Measurements from ENCODE around the gene FAM89B. TPM values are rescaled to one million over a fixed set of nuclear protein-coding genes. Genes with fewer than 3 reads are reported as not detected.

The FAM89B gene
- polyA plus RNA-seq, 1 experiment = 28.8 TPM

DNA sequence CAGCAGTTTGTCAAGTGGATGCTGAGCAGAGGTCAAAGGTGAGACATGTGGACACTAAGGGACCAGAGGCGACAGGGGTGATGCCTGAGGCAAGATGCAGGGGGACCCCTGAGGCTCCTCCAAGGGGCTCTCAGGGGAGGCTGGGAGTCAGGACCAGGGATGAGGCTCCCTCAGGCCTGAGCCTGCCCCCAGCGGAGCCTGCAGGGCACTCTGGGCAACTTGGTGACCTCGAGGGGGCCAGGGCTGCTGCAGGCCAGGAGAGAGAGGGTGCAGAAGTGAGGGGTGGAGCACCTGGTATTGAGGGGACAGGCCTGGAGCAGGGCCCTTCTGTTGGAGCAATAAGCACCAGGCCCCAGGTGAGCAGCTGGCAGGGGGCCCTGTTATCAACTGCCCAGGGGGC lies 9.6 kb downstream of the FAM89B start:
- POLR2A ChIA-PET = no interaction called here
- no peak overlapping the region for H3K27ac ChIP-seq (ENCODE audit: low read depth, low read length)
- DNase-seq (ENCODE audit: low read depth, low spot score) = no peak
- no peak overlapping the region for H3K4me3 ChIP-seq (ENCODE audit: low read depth, low read length)
- TF ChIP-seq, protein P1, sequence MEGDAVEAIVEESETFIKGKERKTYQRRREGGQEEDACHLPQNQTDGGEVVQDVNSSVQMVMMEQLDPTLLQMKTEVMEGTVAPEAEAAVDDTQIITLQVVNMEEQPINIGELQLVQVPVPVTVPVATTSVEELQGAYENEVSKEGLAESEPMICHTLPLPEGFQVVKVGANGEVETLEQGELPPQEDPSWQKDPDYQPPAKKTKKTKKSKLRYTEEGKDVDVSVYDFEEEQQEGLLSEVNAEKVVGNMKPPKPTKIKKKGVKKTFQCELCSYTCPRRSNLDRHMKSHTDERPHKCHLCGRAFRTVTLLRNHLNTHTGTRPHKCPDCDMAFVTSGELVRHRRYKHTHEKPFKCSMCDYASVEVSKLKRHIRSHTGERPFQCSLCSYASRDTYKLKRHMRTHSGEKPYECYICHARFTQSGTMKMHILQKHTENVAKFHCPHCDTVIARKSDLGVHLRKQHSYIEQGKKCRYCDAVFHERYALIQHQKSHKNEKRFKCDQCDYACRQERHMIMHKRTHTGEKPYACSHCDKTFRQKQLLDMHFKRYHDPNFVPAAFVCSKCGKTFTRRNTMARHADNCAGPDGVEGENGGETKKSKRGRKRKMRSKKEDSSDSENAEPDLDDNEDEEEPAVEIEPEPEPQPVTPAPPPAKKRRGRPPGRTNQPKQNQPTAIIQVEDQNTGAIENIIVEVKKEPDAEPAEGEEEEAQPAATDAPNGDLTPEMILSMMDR (IDR thresholded peaks at IDR 0.05; ENCODE audit: low read depth, low read length) = no peak
- no peaks in the 10 kb centered on the region for H3K9me3 ChIP-seq (ENCODE audit: control insufficient read depth, insufficient read depth, low read length)
- no peaks in the 10 kb centered on the region for H3K27me3 ChIP-seq (ENCODE audit: control insufficient read depth, insufficient read depth, low read length)
- CTCF ChIA-PET = interaction anchor here (1.1 kb wide), 1 partner anchor 12 kb away, joined by 4 read pairs; no protein-coding TSS in a partner anchor

DNA sequence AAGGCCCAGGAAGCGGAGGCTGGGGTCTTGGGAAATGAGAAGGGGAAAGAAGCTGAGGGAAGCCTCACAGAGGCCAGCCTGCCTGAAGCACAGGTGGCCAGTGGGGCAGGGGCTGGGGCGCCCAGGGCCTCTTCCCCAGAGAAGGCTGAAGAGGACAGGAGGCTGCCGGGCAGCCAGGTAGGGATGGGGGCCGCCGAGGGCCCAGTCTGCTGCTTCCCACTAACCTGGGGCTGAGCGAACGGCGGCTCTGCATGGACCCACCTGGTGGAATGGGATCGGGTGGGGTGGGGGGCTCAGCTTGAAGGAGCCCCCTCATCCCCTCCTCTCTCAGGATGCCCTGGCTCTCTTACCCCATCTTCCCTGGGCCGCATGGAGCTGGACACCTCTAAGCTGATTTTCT lies 11.3 kb downstream of the FAM89B start:
- no peak overlapping the region for H3K4me3 ChIP-seq (ENCODE audit: low read depth, low read length)
- ChIA-PET POLR2A (interaction anchor here (0.6 kb wide), 2 partner anchors 42 to 73 kb away, joined by 4 read pairs; no protein-coding TSS in a partner anchor), CTCF (interaction anchor here (1.5 kb wide), 1 partner anchor 10 kb away, joined by 9 read pairs; no protein-coding TSS in a partner anchor)
- no peak for DNase-seq (ENCODE audit: low read depth, low spot score)
- H3K27me3 ChIP-seq (ENCODE audit: control insufficient read depth, insufficient read depth, low read length) = no peaks in the 10 kb centered on the region
- TF ChIP-seq, protein P1 (IDR thresholded peaks at IDR 0.05; ENCODE audit: low read depth, low read length) = no peak
- H3K9me3 ChIP-seq (ENCODE audit: control insufficient read depth, insufficient read depth, low read length) = no peaks in the 10 kb centered on the region
- no peak overlapping the region for H3K27ac ChIP-seq (ENCODE audit: low read depth, low read length)

DNA sequence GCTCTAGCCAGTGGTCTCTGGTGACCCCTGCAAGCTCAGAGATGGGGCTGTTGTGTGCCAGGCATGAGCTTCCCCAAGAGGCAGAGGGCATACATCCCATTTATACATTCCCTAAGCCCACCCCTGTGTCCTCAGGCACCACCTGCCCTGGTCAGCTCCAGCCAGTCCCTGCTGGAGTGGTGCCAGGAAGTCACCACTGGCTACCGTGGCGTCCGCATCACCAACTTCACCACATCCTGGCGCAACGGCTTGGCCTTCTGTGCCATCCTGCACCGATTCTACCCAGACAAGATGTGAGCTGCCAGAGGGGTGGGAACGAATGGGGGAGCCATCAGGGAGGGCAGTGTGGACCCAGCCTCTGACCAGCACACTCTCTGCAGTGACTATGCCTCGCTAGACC lies 11.8 kb downstream of the FAM89B start:
- TF ChIP-seq, protein P1 (IDR thresholded peaks at IDR 0.05; ENCODE audit: low read depth, low read length) = no peak
- ChIA-PET CTCF (interaction anchor here (1.5 kb wide), 1 partner anchor 10 kb away, joined by 9 read pairs; no protein-coding TSS in a partner anchor), POLR2A (interaction anchor here (0.6 kb wide), 1 partner anchor 43 kb away, joined by 4 read pairs; no protein-coding TSS in a partner anchor)
- DNase-seq (ENCODE audit: low read depth, low spot score) = no peak
- H3K4me3 ChIP-seq (ENCODE audit: low read depth, low read length) = no peak overlapping the region
- no peaks in the 10 kb centered on the region for H3K27me3 ChIP-seq (ENCODE audit: control insufficient read depth, insufficient read depth, low read length)
- no peak overlapping the region for H3K27ac ChIP-seq (ENCODE audit: low read depth, low read length)
- no peaks in the 10 kb centered on the region for H3K9me3 ChIP-seq (ENCODE audit: control insufficient read depth, insufficient read depth, low read length)

DNA sequence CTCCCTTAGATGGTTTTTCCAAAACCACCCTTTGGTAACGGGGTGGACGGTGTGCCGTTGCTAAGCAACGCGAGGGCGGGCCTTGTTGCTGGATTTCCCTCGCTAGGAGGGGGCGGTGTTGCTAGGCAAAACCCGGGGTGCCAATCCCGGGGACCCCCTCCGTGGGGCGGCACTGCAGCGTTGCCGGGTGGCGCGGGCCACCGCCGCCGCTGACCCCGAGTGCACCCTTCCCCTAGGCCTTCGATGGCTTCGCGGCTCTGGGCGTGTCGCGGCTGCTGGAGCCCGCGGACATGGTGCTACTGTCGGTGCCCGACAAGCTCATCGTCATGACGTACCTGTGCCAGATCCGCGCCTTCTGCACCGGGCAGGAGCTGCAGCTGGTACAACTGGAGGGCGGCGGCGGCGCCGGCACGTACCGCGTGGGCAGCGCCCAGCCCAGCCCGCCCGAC lies 12.4 kb downstream of the FAM89B start:
- Histone ChIP-seq H3K27me3 (ENCODE audit: control insufficient read depth, insufficient read depth, low read length) (no peaks in the 10 kb centered on the region), H3K27ac (ENCODE audit: low read depth, low read length) (no peak overlapping the region), H3K9me3 (ENCODE audit: control insufficient read depth, insufficient read depth, low read length) (no peaks in the 10 kb centered on the region), H3K4me3 (ENCODE audit: low read depth, low read length) (no peak overlapping the region)
- ChIA-PET POLR2A (no interaction called here), CTCF (interaction anchor here (0.5 to 1.5 kb wide), 2 partner anchors 9 to 483 kb away, joined by 3 to 9 read pairs; no protein-coding TSS in a partner anchor)
- DNase-seq (ENCODE audit: low read depth, low spot score) = no peak
- TF ChIP-seq, protein P1 (IDR thresholded peaks at IDR 0.05; ENCODE audit: low read depth, low read length) = no peak

DNA sequence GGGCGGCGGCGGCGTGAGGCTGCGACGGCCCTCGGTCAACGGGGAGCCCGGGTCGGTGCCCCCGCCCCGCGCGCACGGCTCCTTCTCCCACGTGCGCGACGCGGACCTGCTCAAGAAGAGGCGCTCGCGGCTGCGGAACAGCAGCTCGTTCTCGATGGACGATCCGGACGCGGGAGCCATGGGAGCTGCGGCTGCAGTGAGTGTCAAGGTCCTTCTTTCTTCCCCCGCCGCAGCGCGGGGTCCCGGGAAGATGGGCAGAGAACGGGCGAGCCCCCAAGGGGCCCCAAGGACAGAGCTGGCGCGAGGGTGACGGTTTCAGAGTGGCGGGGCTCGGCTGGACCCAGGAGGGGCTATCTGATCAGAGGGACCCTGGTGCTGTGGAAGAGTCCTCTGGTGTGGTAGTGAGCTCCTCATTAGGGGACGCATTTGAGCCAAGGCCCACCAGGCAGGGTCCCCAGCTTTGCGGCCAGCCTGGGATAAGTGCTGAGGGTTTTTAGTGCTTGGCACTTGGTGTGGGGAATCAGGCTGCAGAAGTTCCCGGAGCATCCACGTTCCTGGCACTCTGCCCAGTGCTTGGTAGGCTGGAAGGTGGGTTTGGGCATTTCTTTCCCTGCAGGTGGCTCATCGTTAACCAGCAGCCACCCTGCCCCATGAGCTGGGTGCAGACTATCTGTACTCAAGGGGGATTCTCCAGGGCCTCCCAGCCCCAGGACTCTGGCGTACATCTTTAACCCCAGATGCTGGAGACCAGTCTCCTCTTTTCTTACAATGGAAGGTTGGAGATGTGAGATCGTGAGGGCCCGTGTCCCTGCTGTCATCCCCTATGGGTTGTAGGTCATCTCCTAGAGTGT lies 13.3 kb downstream of the FAM89B start:
- no peak for DNase-seq (ENCODE audit: low read depth, low spot score)
- no peaks in the 10 kb centered on the region for H3K27me3 ChIP-seq (ENCODE audit: control insufficient read depth, insufficient read depth, low read length)
- ChIA-PET POLR2A (no interaction called here), CTCF (interaction anchor here (0.5 to 1.2 kb wide), 3 partner anchors 9 to 483 kb away, joined by 3 to 4 read pairs (median 3); no protein-coding TSS in a partner anchor)
- no peaks in the 10 kb centered on the region for H3K9me3 ChIP-seq (ENCODE audit: control insufficient read depth, insufficient read depth, low read length)
- no peak overlapping the region for H3K27ac ChIP-seq (ENCODE audit: low read depth, low read length)
- TF ChIP-seq, protein P1 (IDR thresholded peaks at IDR 0.05; ENCODE audit: low read depth, low read length) = no peak
- H3K4me3 ChIP-seq (ENCODE audit: low read depth, low read length) = no peak overlapping the region
